ENCODE data around the gene S100A8. TPM values are rescaled to one million over a fixed set of nuclear protein-coding genes. Genes with fewer than 3 reads are reported as not detected.
A peak's percentile ranks its signal among the peaks of the same experiment; 100 is the strongest.

S100A8 gene
- total and polyA plus RNA-seq, 4 donors, result 38.4 to 99.3 (median 41.9) TPM

- H3K27me3 ChIP-seq (ENCODE audit: control insufficient read depth in 4 of 4, insufficient read depth in 4 of 4, low read length in 3 of 4), result peaks cover 0 to 6% (median 0%) of the 10 kb centered on the region in 4 donors
- H3K9ac ChIP-seq (ENCODE audit: low read depth in 1 of 2, low read length in 2 of 2), result no peak overlapping the region
- DNase-seq (ENCODE audit: low spot score), result peak; percentile 16
- H3K4me3 ChIP-seq (ENCODE audit: low read depth in 1 of 3, low read length in 3 of 3), result no peak overlapping the region
- H3K36me3 ChIP-seq (ENCODE audit: control insufficient read depth in 4 of 4, insufficient read depth in 3 of 4, low read depth in 1 of 4, low read length in 3 of 4), result no peaks in the 10 kb centered on the region
- no peaks in the 10 kb centered on the region for H3K9me3 ChIP-seq (ENCODE audit: control insufficient read depth in 4 of 4, low read length in 3 of 4)
- H3K27ac ChIP-seq (ENCODE audit: low read depth in 1 of 2, low read length in 2 of 2), result no peak overlapping the region
- no peak for TF ChIP-seq HNF4G (IDR thresholded peaks at IDR 0.05)
- TF ChIP-seq JUND (IDR thresholded peaks at IDR 0.05), result no peak
- TF ChIP-seq, protein P1, sequence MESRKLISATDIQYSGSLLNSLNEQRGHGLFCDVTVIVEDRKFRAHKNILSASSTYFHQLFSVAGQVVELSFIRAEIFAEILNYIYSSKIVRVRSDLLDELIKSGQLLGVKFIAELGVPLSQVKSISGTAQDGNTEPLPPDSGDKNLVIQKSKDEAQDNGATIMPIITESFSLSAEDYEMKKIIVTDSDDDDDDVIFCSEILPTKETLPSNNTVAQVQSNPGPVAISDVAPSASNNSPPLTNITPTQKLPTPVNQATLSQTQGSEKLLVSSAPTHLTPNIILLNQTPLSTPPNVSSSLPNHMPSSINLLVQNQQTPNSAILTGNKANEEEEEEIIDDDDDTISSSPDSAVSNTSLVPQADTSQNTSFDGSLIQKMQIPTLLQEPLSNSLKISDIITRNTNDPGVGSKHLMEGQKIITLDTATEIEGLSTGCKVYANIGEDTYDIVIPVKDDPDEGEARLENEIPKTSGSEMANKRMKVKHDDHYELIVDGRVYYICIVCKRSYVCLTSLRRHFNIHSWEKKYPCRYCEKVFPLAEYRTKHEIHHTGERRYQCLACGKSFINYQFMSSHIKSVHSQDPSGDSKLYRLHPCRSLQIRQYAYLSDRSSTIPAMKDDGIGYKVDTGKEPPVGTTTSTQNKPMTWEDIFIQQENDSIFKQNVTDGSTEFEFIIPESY (IDR thresholded peaks at IDR 0.05), result no peak
- TF ChIP-seq RXRA (IDR thresholded peaks at IDR 0.05), result no peak
- TF ChIP-seq FOXA1 (IDR thresholded peaks at IDR 0.05), result no peak
- TF ChIP-seq, protein P2, sequence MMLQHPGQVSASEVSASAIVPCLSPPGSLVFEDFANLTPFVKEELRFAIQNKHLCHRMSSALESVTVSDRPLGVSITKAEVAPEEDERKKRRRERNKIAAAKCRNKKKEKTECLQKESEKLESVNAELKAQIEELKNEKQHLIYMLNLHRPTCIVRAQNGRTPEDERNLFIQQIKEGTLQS (IDR thresholded peaks at IDR 0.05), result no peak
- no peak for TF ChIP-seq YY1 (IDR thresholded peaks at IDR 0.05)
- no peak for TF ChIP-seq EGR1 (IDR thresholded peaks at IDR 0.05; ENCODE audit: low read depth in 2 of 2)
- TF ChIP-seq, protein P3, sequence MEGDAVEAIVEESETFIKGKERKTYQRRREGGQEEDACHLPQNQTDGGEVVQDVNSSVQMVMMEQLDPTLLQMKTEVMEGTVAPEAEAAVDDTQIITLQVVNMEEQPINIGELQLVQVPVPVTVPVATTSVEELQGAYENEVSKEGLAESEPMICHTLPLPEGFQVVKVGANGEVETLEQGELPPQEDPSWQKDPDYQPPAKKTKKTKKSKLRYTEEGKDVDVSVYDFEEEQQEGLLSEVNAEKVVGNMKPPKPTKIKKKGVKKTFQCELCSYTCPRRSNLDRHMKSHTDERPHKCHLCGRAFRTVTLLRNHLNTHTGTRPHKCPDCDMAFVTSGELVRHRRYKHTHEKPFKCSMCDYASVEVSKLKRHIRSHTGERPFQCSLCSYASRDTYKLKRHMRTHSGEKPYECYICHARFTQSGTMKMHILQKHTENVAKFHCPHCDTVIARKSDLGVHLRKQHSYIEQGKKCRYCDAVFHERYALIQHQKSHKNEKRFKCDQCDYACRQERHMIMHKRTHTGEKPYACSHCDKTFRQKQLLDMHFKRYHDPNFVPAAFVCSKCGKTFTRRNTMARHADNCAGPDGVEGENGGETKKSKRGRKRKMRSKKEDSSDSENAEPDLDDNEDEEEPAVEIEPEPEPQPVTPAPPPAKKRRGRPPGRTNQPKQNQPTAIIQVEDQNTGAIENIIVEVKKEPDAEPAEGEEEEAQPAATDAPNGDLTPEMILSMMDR (IDR thresholded peaks at IDR 0.05; ENCODE audit: low read depth, low read length, missing input control), result no peak
- TF ChIP-seq REST (IDR thresholded peaks at IDR 0.05), result no peak
- no peak for TF ChIP-seq HNF4A (conservative IDR thresholded peaks at IDR 0.05)
- no peak for TF ChIP-seq FOXA2 (IDR thresholded peaks at IDR 0.05)
- no peak for TF ChIP-seq GABPA (IDR thresholded peaks at IDR 0.05 in 1 of 2, conservative IDR thresholded peaks at IDR 0.05 in 1 of 2)
- no peak for TF ChIP-seq NR2F2 (IDR thresholded peaks at IDR 0.05)
- no peak for TF ChIP-seq SP1 (IDR thresholded peaks at IDR 0.05)
- TF ChIP-seq, protein P4, sequence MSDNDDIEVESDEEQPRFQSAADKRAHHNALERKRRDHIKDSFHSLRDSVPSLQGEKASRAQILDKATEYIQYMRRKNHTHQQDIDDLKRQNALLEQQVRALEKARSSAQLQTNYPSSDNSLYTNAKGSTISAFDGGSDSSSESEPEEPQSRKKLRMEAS (IDR thresholded peaks at IDR 0.05), result no peak
- no peak for TF ChIP-seq RAD21 (IDR thresholded peaks at IDR 0.05)
- TF ChIP-seq TAF1 (conservative IDR thresholded peaks at IDR 0.05), result no peak
- WGBS, result 64% methylated on average over 4 of the region's 4 CpGs
- H3K4me1 ChIP-seq (ENCODE audit: control insufficient read depth in 4 of 4, insufficient read depth in 4 of 4, low read length in 3 of 4), result no peaks in the 10 kb centered on the region
These were observed 41.1 kb upstream of the S100A8 start for GRCh38 chr1:153431928-153432327.

Data from liver (tissue), 9 donors.